ENCODE data around the gene FAM24B.

GRCh38 chr10:122822973-122823690, 56.2 kb downstream of the FAM24B start:
- no peak for TF ChIP-seq RARB (CRISPR knock-in tag; IDR thresholded peaks at IDR 0.05)
- no peak for TF ChIP-seq SNAI2 (CRISPR knock-in tag; IDR thresholded peaks at IDR 0.05)
- TF ChIP-seq TOX (CRISPR knock-in tag; IDR thresholded peaks at IDR 0.05; ENCODE audit: borderline replicate concordance): no peak

Measured in SK-N-SH treated with all-trans-retinoic acid at 6 μM for 48 hours (cell line).